Neural cell (in vitro differentiated cells): ENCODE results near the gene MAN1B1. TPM values are rescaled to one million over a fixed set of nuclear protein-coding genes. Genes with fewer than 3 reads are reported as not detected.

Experiments
- H2AFZ ChIP-seq: fragments of 200-600, 300-800 bp; sonication (generic), shearing (Covaris generic); 2 replicates; pipeline ENCODE4 v1.6.0; 2014; ENCODE audit warnings: low read depth, mild to moderate bottlenecking, antibody characterized with exemption, low read length, moderate library complexity
- H3F3A ChIP-seq: fragments of 200-600 bp; shearing (Covaris generic); 2 replicates; pipeline ENCODE4 v1.6.1; 2016; ENCODE audit warnings: mild to moderate bottlenecking, moderate library complexity, mixed read lengths, antibody characterized with exemption, low read length; ENCODE audit not compliant: insufficient read depth, poor library complexity, severe bottlenecking
- H3K27ac ChIP-seq: fragments of 200-600, 300-800 bp; sonication (generic), shearing (Covaris generic); 2 replicates; pipeline ENCODE4 v1.5.1; 2014; ENCODE audit warnings: mild to moderate bottlenecking, low read length, moderate library complexity
- H3K27me3 ChIP-seq: fragments of 300-800, 200-600 bp; sonication (generic), shearing (Covaris generic); 2 replicates; pipeline ENCODE4 v1.6.0; 2014; ENCODE audit warnings: mild to moderate bottlenecking, low read depth, low read length, moderate library complexity; ENCODE audit not compliant: insufficient read depth
- H3K36me3 ChIP-seq: fragments of 300-800, 200-600 bp; sonication (generic), shearing (Covaris generic); 2 replicates; pipeline ENCODE4 v1.5.1; 2014; ENCODE audit warnings: mild to moderate bottlenecking, antibody characterized with exemption, low read length, moderate library complexity; ENCODE audit not compliant: insufficient read depth
- H3K4me2 ChIP-seq: fragments of 300-800, 200-600 bp; sonication (generic), shearing (Covaris generic); 2 replicates; pipeline ENCODE4 v1.6.0; 2014; ENCODE audit warnings: mild to moderate bottlenecking, low read length
- H3K4me3 ChIP-seq: fragments of 300-800, 200-600 bp; sonication (generic), shearing (Covaris generic); 2 replicates; pipeline ENCODE4 v1.5.1; 2014; ENCODE audit warnings: mild to moderate bottlenecking, low read length, moderate library complexity
- H3K79me2 ChIP-seq: fragments of 200-600 bp; shearing (Covaris generic); replicated peaks from 2 replicates; pipeline ENCODE4 v1.6.0; 2014; ENCODE audit warnings: mild to moderate bottlenecking, low read length, moderate library complexity; ENCODE audit not compliant: insufficient read depth
- H3K9ac ChIP-seq: fragments of 300-800, 200-600 bp; sonication (generic), shearing (Covaris generic); 2 replicates; pipeline ENCODE4 v1.6.1; 2016; ENCODE audit warnings: mild to moderate bottlenecking, low read length, mixed read lengths
- H3K9me2 ChIP-seq: fragments of 200-600 bp; shearing (Covaris generic); 2 replicates; pipeline ENCODE4 v1.6.1; 2016; ENCODE audit warnings: mild to moderate bottlenecking, low read length, mixed read lengths; ENCODE audit not compliant: insufficient read depth
- H3K9me3 ChIP-seq: fragments of 200-600, 300-800 bp; sonication (generic), shearing (Covaris generic); 2 replicates; pipeline ENCODE4 v1.6.1; 2016; ENCODE audit warnings: mild to moderate bottlenecking, mixed run types, low read length, moderate library complexity, mixed read lengths
- H4K20me1 ChIP-seq: fragments of 200-600 bp; shearing (Covaris generic); 2 replicates; pipeline ENCODE4 v1.6.1; 2016; ENCODE audit warnings: mild to moderate bottlenecking, mixed run types; ENCODE audit not compliant: insufficient read depth
- EP300 ChIP-seq: fragments of 450-650 bp; conservative IDR thresholded peaks from 2 replicates; pipeline ENCODE4 v1.6.1; 2014; ENCODE audit warnings: antibody characterized with exemption, mild to moderate bottlenecking, moderate library complexity; ENCODE audit not compliant: poor library complexity, severe bottlenecking
- EZH2 ChIP-seq: fragments of 200-600, 300-800 bp; shearing (Covaris generic), sonication (generic); IDR thresholded peaks from 2 replicates; pipeline ENCODE4 v1.6.1; 2014; ENCODE audit warnings: antibody characterized with exemption, low read length, borderline replicate concordance, mild to moderate bottlenecking; ENCODE audit not compliant: insufficient read depth, poor library complexity, severe bottlenecking
- MXI1 ChIP-seq: fragments of 450-650 bp; conservative IDR thresholded peaks from 2 replicates; pipeline ENCODE4 v1.6.1; 2014; ENCODE audit warnings: antibody characterized with exemption, mild to moderate bottlenecking; ENCODE audit not compliant: poor library complexity, severe bottlenecking
- POLR2AphosphoS5 ChIP-seq: IDR thresholded peaks from 2 replicates; pipeline ENCODE4 v1.6.1; 2012
- RAD21 ChIP-seq: fragments of 450-650 bp; conservative IDR thresholded peaks from 2 replicates; pipeline ENCODE4 v1.6.1; 2014; ENCODE audit warnings: antibody characterized with exemption, mild to moderate bottlenecking, moderate library complexity
- SMC3 ChIP-seq: fragments of 450-650 bp; conservative IDR thresholded peaks from 2 replicates; pipeline ENCODE4 v1.6.1; 2014; ENCODE audit warnings: antibody characterized with exemption, mild to moderate bottlenecking, moderate library complexity; ENCODE audit not compliant: poor library complexity
- TAF1 ChIP-seq: IDR thresholded peaks from 2 replicates; pipeline ENCODE4 v1.6.1; 2012; ENCODE audit warnings: low read depth
- polyA plus RNA-seq: library from polyadenylated mRNA; depleted of rRNA; stranded (reverse); fragments of >200 nt; gene quantifications from 2 replicates; pipeline ENCODE4 v1.2.3, GENCODE V29; 2014
- TF ChIP-seq, protein P1 (sequence below): fragments of 450-650 bp; IDR thresholded peaks from 2 replicates; pipeline ENCODE4 v1.5.1; 2014; ENCODE audit warnings: antibody characterized with exemption, mild to moderate bottlenecking, moderate library complexity; ENCODE audit not compliant: poor library complexity, severe bottlenecking
- TF ChIP-seq, protein P2 (sequence below): IDR thresholded peaks from 2 replicates; pipeline ENCODE4 v1.6.1; 2012; ENCODE audit warnings: borderline replicate concordance

The MAN1B1 gene
- polyA plus RNA-seq, 1 donor from 2014 or later: 72.0 TPM

GRCh38 chr9:137070906-137071275, 15.9 kb upstream of the MAN1B1 start:
- H3K4me2 ChIP-seq: no peak overlapping the region
- no peaks in the 10 kb centered on the region for H3K9me2 ChIP-seq
- no peaks in the 10 kb centered on the region for H3K79me2 ChIP-seq
- no peaks in the 10 kb centered on the region for H3F3A ChIP-seq
- peak overlapping the region; percentile 59 for H3K4me3 ChIP-seq
- H3K9me3 ChIP-seq: no peaks in the 10 kb centered on the region
- no peaks in the 10 kb centered on the region for H3K36me3 ChIP-seq
- H2AFZ ChIP-seq: no peak overlapping the region
- no peak overlapping the region for H3K27ac ChIP-seq
- no peak overlapping the region for H3K9ac ChIP-seq
- H3K27me3 ChIP-seq: peaks cover 25% of the 10 kb centered on the region
- no peaks in the 10 kb centered on the region for H4K20me1 ChIP-seq
- TF ChIP-seq RAD21: no peak
- TF ChIP-seq MXI1: no peak
- TF ChIP-seq, protein P1, sequence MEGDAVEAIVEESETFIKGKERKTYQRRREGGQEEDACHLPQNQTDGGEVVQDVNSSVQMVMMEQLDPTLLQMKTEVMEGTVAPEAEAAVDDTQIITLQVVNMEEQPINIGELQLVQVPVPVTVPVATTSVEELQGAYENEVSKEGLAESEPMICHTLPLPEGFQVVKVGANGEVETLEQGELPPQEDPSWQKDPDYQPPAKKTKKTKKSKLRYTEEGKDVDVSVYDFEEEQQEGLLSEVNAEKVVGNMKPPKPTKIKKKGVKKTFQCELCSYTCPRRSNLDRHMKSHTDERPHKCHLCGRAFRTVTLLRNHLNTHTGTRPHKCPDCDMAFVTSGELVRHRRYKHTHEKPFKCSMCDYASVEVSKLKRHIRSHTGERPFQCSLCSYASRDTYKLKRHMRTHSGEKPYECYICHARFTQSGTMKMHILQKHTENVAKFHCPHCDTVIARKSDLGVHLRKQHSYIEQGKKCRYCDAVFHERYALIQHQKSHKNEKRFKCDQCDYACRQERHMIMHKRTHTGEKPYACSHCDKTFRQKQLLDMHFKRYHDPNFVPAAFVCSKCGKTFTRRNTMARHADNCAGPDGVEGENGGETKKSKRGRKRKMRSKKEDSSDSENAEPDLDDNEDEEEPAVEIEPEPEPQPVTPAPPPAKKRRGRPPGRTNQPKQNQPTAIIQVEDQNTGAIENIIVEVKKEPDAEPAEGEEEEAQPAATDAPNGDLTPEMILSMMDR: no peak
- no peak for TF ChIP-seq POLR2AphosphoS5
- no peak for TF ChIP-seq TAF1
- TF ChIP-seq, protein P2, sequence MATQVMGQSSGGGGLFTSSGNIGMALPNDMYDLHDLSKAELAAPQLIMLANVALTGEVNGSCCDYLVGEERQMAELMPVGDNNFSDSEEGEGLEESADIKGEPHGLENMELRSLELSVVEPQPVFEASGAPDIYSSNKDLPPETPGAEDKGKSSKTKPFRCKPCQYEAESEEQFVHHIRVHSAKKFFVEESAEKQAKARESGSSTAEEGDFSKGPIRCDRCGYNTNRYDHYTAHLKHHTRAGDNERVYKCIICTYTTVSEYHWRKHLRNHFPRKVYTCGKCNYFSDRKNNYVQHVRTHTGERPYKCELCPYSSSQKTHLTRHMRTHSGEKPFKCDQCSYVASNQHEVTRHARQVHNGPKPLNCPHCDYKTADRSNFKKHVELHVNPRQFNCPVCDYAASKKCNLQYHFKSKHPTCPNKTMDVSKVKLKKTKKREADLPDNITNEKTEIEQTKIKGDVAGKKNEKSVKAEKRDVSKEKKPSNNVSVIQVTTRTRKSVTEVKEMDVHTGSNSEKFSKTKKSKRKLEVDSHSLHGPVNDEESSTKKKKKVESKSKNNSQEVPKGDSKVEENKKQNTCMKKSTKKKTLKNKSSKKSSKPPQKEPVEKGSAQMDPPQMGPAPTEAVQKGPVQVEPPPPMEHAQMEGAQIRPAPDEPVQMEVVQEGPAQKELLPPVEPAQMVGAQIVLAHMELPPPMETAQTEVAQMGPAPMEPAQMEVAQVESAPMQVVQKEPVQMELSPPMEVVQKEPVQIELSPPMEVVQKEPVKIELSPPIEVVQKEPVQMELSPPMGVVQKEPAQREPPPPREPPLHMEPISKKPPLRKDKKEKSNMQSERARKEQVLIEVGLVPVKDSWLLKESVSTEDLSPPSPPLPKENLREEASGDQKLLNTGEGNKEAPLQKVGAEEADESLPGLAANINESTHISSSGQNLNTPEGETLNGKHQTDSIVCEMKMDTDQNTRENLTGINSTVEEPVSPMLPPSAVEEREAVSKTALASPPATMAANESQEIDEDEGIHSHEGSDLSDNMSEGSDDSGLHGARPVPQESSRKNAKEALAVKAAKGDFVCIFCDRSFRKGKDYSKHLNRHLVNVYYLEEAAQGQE: no peak
- no peak for TF ChIP-seq EZH2
- no peak for TF ChIP-seq EP300
- no peak for TF ChIP-seq SMC3

- no peaks in the 10 kb centered on the region for H3K9me3 ChIP-seq
- TF ChIP-seq, protein P2: no peak
- TF ChIP-seq TAF1: no peak
- H4K20me1 ChIP-seq: no peaks in the 10 kb centered on the region
- no peak overlapping the region for H3K4me2 ChIP-seq
- H3K79me2 ChIP-seq: no peaks in the 10 kb centered on the region
- no peak overlapping the region for H3K27ac ChIP-seq
- no peaks in the 10 kb centered on the region for H3K9me2 ChIP-seq
- no peak overlapping the region for H2AFZ ChIP-seq
- no peak overlapping the region for H3K4me3 ChIP-seq
- no peaks in the 10 kb centered on the region for H3K36me3 ChIP-seq
- H3K27me3 ChIP-seq: peaks cover 29% of the 10 kb centered on the region
- H3K9ac ChIP-seq: no peak overlapping the region
- H3F3A ChIP-seq: no peaks in the 10 kb centered on the region
These were observed 15.5 kb upstream of the MAN1B1 start for GRCh38 chr9:137071282-137071681.
